GM18511 (cell line): ENCODE measurements around the gene ZKSCAN7.
"Not testable (repeated sequence)": the region's sequence is repeated elsewhere in the genome, so short reads cannot be mapped to it uniquely, and the experiment has no call there.

Experiments
- ATAC-seq: cut with Tn5 transposase; IDR thresholded peaks from one replicate; pipeline ENCODE4 v1.9.1; 2021; ENCODE audit warnings: mild to moderate bottlenecking, moderate library complexity; ENCODE audit not compliant: unreplicated experiment

The ZKSCAN7 gene

DNA sequence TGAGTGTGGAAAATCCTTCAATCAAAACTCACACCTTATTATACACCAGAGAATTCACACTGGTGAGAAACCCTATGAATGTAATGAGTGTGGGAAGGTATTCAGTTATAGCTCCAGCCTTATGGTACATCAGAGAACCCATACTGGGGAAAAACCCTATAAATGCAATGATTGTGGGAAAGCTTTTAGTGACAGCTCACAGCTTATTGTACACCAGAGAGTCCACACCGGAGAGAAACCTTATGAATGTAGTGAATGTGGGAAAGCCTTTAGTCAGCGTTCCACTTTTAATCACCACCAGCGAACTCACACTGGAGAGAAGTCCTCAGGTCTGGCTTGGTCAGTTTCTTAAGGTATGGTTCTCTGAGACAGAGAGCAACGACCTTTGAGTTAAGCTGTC, 16.0 kb downstream of the ZKSCAN7 start:
- no peak for ATAC-seq

- no peak for ATAC-seq
These were observed 21.6 kb downstream of the ZKSCAN7 start for GRCh38 chr3:44576613-44577012.

DNA sequence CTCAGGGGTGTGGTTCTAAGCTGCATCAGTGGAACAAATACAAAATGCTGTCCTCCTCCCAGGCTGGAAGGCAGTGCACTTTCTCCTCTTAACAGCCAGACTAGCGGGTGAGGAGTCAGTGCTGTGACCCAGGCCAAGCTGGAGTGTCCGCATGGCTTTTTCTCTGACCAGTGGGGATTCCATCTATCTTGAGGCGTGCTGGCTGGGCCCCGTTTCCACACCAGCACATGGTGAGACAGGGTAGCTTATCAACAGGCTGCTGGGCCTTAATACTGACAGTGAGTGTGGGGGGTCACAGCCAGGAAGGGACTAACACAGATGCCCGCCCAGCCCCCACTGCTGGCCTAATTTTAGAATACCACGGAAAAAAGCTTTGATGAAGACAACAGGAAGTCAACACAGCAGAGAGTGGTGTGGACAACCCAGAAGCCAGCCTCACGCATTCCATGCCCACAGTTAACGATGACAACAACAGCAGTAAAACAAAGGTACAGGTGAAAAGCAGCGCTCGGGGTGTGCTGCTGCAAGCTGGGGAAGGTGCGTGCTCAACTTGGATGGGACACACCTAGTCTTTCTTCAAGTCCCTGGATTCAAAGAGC, 22.5 kb downstream of the ZKSCAN7 start:
- ATAC-seq: not testable (repeated sequence)

DNA sequence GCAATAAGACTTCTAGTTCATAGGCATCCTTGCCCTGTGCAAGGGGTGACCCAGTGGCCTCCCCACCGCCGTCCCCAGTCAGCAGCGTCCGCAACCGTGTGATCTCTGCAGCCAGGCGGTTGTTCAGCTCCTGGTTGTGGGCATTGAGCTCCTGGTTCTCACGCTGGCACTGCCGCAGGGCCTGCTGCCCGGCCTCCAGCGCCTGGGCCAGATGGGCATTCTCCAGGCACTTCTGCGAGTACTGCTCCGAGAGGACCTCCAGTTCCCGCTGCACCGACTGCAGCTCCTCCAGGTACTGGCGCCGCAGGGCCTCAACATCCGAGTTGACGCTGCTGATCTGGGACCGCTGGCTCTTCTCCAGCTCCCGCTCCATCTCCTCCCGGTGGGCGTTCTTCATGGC, 23.3 kb downstream of the ZKSCAN7 start:
- ATAC-seq: not testable (repeated sequence)

GRCh38 chr3:44578924-44579515, 24.0 kb downstream of the ZKSCAN7 start:
- not testable (repeated sequence) for ATAC-seq

DNA sequence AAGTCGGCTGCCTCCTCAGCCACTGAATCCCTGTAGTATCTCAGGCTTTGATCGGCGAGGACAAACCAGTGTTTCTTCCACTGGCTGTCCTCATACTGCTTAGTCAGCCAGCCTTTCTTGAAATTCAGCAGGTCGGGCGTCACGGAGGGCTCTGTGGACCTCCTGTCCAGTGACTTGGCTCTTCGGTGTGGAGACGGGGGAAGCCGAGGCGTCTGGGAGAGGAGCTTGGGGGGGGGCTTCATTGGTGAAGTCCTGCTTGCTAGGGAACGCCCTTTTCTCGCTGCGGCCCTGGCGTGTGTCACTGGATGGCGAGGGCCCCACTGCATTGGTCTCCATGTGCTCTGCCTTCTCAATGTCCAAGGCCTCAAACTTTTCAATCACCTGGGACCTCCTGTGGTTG, 24.8 kb downstream of the ZKSCAN7 start:
- ATAC-seq: not testable (repeated sequence)

DNA sequence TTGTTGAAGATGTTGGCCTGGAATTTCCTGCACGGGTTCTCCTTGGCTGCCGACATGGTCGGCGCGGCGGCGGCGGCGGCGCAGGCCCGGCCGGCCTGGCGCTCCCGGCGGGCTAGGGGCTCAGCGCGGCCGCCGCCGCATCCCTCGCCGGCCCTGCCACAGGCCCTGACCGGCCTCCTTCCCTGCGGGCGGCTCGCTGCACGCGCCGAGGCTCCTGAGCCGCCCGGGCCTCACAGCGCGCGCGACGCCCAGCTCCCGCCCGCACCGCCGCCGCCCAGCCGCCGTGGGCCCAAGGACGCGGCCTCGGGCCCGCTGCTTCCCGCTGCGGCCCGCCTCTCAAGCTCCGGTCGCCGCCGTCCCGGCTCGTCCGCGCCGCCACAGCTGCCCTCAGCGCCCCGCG, 26.0 kb downstream of the ZKSCAN7 start:
- not testable (repeated sequence) for ATAC-seq

DNA sequence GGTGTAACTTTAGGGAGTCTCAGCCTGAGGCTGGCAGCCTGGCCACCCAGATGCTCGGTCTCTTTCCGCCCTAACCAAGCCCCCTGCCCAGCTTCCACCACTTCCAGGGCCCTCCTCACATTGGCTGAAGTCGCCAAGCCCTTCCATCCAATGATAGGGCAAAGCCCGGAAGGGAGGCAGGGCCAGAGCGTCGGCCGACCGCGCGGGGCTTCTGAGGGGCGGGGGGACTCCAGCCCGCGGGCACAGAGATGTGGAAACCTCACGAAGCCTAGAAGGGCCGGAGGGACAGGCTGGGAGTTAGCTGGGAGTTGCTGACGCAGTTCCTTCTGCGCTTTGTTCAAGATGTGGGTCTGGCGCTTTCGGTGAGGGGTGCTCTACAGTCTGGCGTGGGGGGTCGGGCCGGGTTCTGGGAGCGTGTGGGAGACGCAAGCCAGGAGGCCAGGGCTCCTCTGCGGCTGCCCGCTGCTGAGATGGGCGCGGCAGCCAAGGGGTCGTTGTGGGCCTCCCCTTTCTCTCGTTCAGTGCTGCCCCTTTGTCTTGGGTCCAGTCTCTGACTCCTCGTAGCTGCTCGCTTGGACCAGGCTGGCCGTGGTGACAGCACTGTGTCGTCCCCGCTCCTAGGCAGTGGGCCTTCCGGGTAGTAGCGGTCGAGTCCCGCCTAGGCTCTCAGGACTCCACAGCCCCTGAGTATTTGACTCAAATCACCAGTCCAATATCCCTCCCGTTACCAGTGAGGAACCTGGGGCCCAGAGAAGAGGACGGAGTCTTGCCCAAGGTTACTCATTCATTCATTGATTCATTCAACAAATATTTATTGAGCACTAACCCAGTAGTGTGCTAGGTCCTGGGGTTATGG, 29.9 kb downstream of the ZKSCAN7 start, which contains the start of gene ZNF660:
Gene ZNF660, plus strand, starts transcription at position 319 of the 856 bp plus-strand sequence. CDS start 9,230 bp downstream, outside the sequence.
- ATAC-seq: peak; percentile 78

DNA sequence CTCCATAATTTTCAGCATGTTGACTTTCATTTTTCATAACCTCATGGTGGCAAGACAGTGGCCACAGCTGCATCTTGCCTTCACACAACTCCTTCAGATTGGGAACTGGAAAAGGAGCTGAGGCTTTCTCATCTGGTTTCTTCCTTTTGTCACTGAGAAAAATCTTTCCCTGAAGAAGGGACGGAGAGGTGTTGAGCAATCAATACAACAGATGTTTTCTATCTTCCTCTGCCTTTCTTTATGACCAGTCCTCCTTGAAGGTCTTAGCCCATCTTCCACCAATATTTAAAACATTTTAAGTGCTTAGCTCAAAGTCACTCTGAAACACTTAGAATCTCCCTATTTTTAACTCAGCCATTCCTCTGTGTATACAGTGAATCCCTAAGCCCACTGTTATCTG, 41.6 kb downstream of the ZKSCAN7 start:
- no peak for ATAC-seq

- ATAC-seq: no peak
These were observed 46.8 kb downstream of the ZKSCAN7 start for GRCh38 chr3:44601749-44602148.

DNA sequence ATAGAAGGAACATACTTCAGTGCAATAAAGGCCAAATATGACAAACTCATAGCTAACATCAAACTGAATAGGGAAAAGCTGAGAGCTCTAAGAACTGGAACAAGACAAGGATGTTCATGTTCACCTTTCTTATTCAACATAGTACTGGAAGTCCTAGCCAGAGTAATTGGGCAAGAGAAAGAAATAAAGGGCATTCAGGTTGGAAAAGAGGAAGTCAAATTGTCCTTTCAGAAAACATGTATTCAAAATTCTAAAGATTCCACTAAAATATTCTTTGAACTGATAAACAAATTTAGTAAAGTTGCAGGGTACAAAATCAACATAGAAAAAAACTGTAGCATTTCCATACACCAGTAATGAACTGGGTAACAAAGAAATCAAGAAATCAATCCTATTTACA, 57.7 kb downstream of the ZKSCAN7 start:
- no peak for ATAC-seq
